Frontal cortex (tissue), 4 donors: ENCODE results near the gene PAPPA. TPM values are rescaled to one million over a fixed set of nuclear protein-coding genes. Genes with fewer than 3 reads are reported as not detected.

ENCODE experiments used
- DNase-seq, 2 donors: peaks; one replicate each; pipeline ENCODE4 v3.0.0; 2012; ENCODE audit warnings: low spot score in 2 of 2
- FAIRE-seq: peaks from 2 replicates; lab custom pipeline; 2012; peaks lifted over from hg19 to GRCh38; lab: Jason Lieb, UNC
- total RNA-seq: library from RNA; depleted of rRNA; stranded (reverse); fragments of >200 nt; gene quantifications from one replicate; pipeline ENCODE4 v1.2.3, GENCODE V29; 2014
- donor health status: control.
- donor health status: control.
- donor health status: control.

The PAPPA gene
- total RNA-seq, 1 donor from 2014 or later: under 0.01 TPM

DNA sequence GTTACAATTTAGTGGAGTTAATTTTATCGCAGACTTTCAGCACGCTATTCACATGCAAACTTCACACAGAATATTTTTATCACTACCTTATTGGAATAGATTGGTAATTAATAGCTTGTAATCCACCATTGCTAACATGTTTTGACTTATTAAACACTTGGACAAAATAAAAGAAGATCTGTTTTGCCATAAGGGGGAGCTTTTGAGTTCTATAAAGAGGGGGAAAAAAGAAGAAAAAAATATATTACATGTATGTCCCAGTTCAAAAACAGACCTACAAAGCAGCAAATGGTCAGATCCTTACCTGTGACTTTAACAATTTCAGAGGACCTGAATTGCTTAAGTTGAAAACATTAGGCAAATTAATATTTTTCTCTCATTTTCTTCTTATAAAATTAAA, 1.2 kb upstream of the PAPPA start:
- DNase-seq (no peak), FAIRE-seq (no peak)

DNA sequence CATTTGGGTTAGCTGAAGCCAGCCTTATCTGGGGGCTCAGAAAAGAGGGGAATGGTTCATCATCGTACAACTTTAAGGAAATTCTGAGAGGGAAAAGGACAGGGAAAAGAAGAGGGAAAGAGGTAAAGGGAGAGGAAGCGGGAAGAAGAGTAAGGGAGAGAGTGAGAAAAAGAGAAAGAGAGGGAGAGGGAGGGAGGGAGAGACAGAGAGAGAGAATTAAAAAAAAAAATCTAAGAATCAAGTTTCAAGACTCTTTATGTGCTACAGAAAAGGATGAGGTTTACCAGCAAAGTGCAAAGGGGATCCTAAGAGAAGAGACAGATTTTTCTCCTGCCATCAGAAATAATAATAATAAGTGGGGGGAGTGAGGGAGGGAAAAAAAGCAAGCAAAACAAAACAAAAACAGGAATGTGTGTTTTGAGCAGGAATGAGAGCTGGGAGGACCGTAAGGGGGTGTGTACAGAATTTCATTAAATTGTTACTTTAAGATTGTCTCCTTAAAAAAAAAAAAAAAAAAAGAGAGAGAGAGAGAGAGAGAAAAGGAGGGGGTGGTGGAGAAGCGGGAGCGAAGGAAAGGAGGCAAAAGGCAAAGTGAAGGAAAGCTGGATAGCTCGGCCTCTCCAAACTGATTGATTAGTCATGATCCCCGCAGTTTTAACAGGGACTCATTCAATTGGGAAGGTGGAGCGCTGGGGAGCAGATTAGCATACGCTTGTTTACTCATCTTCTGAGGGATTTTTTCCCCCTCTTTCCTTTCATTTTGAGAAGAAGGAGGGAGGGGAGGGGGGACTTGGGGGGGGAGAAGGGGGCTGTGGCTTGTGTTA, 438 bp upstream of the PAPPA start:
- DNase-seq: no peak
- no peak for FAIRE-seq

DNA sequence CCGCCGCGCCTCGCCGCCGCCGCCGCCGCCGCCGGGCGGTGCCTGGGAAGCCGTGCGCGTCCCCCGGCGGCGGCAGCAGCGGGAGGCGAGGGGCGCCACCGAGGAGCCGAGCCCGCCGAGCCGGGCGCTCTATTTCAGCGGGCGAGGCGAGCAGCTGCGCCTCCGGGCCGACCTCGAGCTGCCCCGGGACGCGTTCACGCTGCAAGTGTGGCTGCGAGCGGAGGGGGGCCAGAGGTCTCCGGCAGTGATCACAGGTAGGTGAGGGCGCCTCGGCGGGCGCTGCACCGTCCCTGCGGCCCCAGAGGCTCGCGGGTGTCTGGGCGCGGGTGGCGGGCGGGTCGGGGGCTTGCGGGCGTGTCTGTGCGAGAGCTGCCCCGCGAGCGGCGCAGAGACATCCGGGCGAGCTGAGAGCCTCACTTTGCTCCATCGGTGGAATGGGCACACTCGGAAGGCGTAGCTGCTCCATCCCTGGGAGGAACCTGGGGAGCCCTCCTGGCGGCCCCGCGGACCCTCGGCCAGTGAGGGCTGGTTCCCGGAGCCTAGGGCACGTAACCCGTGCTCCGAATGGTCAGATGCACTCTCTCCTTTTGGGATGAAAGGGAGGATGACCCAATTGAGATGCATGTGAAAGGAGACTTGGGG, 864 bp downstream of the PAPPA start:
- DNase-seq (peak in 1 of 2 donors; percentile 40), FAIRE-seq (no peak)

DNA sequence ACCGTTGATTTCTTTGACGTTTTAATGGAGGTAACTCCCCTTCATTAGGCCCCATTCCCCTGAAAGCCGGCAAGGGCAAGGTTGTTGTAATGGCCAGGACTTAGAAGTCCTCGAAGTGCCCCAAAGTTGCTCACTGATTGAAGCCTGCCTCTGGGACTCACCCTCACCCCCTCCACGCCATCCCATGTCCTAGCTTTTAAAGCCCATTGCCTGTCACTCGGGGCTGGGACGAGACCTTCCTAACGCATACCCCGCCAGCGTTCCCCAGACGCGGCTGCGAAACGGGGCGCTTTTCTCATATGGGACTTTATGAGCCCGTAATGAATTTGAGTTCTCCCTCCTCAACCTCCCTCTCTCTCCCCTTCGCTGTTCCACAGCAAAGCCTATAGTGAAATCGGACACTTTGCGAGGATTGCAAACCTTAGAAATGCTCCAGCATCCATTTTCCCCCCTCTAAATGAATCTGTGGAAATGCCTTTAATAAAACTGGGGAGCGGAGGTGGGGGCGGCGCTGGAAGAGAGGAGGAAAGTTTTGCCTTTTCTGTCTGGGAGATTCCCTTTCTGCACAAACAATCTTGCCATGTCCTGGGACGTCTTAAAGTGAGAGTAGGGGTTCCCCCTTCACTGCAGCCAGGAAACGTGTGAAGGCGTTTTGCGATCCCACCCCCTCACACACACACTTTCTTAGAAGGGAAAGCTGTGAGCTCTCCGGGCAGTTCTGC, 1.5 kb downstream of the PAPPA start:
- FAIRE-seq: no peak
- no peak for DNase-seq

DNA sequence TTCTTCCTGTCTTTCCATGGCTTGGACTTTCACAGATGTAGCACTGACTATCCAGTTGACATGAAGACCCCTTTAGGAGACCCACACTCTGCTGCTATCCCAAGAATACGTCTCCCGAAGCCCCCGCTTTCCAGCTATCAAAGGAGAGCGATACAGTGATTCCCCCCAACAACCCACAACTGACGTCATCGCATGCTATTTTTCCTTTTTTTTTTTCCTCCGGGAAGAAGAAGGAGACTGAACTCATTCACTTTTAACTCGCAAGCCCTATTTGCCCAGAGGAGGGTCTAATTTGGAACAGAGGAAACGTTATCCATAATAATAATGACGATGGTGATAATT, 2.1 kb downstream of the PAPPA start:
- DNase-seq (no peak), FAIRE-seq (no peak)

DNA sequence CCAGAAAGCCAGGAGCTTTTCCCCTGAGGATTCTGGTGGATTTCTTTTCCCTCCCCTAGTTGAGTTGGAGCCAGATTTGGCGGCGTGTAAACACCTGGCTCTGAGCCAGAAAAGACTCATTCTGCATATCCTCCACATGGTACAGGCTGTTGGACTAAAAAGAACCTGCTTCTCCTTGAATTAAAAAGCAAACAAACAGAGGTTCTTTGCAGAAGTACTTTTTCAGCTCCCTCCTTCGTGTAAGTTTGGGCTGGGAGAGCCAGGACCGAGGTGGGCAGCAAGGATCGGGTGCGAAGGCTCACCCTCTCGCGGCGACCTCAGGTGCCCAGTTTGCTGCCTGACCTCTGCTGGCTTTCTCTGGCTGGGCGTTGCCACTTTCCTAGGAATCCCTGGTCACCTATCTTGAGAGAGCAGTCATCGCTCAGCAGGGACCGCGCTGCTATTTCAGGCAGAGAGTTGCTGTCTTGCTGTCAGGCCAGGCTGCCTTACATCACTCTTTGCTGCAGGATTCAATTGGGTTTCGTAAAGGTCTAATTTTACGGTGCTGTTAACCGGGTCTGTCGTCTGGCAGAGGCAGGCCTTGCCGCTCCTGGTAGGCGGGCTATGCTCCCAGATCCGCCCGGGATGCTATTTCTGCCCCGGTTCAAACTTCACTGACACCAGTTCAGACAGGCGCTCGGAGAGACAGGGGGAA, 3.2 kb downstream of the PAPPA start:
- no peak for DNase-seq
- FAIRE-seq: no peak

DNA sequence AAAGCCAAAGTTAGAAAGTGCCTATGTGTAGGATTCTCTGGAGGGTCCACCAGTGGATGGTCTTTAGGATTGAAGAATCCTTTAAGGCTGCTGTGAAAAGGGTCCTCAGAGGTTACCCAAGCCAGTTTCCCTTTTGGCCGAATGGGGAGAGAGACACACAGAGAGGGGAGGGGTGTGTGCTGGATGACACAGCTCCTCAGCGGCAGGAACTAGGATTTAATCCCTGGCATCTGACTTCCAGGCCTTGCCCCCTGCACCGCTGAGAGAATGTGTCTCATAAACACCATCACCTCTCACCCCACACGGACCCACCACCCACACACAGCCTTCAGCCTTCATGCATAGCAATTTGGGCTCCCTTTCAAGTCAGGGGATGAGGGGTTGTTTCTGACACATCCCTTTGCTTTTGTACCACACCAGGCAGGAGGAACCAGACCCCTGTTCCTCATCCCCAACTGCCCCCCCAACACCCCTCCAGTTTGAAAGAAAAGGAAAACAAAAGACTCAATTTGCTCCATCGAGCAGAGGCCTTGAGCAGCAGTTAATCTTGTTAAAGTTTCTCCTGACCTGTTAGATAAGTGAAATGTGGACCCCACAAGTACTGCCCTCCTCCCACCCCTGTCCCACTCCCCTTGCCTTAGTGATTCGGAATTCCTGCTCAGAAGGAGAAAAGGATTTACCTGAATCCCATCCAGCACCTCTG, 4.0 kb downstream of the PAPPA start:
- FAIRE-seq: no peak

DNA sequence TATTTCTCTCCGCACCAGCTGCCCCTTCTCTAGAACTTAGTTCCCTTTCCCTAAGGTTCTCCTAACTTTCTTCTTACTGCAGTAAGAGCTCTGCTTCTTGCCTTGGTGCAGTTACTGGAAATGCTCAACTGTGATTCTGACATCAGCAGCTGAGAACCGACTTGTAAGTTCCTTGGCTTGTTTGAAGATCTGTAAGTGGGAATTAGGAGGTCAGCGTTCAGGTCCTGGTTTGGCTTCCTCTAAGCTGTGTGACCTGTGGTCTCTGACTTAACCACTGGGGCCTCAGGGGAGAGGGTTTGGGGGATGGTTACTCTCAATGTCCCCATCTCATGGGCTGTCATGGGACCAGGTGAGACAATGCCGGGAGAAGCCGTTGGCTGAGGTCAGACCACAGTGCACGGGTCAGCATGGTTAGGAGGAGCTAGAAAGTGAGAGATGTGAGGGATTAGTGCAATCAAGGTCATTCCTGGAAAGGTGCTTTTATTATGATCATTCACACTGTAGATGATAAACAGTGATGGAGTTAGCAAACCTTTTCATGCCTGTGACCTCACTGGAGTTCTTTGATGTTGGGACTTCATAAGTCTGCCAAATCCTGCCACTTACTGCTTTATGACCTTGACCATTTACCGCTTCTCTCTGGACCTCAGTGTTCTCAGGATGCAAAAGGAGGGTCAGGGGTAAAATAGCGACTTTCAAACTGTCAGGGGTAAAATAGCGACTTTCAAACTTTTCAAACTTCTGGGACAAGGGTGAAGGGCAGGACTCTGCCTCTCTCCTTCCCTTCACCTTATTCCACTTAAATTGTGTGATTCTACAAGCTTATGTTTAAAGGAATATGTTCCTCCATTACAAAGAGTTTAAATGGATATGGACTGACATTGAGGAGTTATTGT, 7.3 kb downstream of the PAPPA start:
- DNase-seq: no peak
- no peak for FAIRE-seq

More for the DNA sequence above, 4.0 kb downstream of the PAPPA start:
- DNase-seq: no peak

DNA sequence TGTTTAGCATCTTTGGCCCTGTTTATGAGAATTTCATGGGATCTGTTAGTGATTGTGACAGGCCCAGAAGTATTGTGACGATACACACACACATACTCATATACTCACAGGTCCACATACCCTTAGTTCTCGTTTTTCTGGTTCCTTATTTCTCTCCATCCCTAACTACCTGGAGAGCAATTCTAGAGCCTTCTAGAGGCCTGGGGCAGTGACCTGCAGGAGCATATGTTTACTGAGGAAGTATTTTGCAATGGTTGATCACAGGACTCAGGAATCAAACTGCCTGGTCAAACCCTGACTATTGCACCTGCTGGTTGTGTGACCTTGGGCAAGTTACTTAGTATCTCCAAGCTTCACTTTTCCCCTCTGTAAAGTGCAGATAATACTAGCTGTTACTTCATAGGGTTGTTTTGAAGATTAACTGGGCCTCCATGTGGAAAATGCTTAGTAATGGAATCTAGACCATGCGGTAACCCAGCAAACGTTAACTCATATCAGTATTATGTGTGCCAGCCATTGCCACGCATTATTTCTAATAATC, 8.7 kb downstream of the PAPPA start:
- FAIRE-seq: no peak
- no peak for DNase-seq

DNA sequence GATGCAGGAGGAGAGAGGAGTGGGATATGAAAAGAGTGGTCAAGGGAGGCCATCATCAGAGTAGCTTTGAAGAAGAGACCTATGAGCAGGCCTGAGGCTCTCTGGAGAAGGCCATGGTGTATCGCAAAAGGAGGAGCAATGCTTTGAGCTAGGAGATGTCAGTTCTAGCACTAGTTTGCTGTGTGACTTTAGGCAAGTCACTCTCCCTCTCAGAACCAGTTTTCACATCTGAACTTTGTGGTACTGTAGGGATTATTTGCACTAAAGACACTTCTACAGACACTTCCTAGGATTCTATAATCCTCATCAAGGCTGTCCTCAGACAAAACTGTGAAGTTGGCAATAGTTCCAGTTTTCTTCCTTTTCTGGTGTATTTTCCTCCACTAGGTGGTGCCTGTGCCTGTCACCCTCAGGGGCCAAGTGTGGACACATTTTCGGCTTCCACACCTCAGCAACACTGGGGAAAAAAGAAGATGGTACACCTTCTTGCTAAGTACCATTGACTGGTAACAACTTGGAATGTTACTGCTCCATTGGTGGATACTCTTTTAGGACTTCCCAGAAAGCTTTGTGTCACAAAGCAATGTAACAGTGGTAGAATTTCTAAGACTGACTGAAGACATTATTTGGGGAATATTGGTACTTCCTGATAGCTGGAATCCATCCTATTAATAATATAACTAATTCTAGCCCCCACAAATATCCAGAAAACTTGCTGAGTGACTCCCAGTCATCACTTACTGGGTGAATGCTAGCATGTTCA, 9.9 kb downstream of the PAPPA start:
- DNase-seq: no peak

DNA sequence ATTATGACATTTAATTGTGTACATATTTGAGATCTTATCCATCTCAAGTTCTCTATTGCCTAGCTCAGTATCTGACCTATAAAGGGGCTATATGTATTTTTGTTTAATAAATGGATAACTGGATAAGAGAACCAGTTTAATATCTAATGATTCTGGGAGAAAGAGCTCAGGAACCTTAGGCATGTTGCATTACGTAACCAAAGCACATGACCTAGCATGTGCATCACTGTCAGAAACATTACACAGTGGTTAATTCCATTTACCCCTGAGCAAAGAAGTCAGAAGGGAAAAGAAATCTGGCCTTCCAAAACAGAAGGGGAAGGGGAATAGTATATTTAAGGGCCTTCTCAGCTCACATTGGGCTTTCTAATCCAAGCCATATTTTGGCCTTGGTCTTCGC, 12.3 kb downstream of the PAPPA start:
- DNase-seq: no peak
- no peak for FAIRE-seq

More for the DNA sequence above, 9.9 kb downstream of the PAPPA start:
- FAIRE-seq: no peak

DNA sequence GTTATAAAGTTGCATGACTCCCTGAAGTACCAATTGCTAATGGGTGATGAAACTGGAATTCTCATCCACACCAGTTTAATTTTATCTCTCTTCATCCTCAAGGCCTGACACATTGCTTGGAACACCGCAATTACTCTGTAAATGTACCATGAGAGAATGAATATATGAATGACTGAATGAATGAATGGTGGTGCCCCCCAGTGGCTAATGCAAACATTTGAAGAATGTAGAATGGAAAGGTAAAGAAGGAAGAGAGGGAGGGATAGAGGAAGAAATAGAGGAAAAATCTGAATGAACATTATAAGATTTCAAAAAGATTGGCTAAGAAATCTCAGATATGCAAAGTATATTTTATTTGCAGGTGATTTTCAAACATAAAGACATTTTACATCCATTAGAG, 13.1 kb downstream of the PAPPA start:
- DNase-seq (no peak), FAIRE-seq (no peak)

DNA sequence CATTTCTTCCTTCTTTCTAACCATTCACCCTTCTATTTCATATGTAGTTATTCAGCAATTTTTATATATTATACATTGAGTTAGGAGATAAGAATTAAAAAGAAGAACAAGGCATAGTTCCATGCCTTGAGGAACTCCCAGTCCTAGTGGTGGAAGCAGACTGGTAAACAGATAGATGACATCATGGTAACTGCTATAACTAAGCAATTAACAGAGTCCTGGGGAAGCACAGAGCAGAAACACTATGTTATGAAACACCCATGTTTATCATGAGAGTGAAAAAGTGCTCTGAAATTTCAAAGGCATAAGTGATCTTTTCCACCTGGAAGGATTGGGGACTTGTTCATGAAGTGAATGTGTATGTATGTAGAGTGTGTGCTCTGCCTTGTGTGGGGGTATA, 14.6 kb downstream of the PAPPA start:
- FAIRE-seq: no peak

DNA sequence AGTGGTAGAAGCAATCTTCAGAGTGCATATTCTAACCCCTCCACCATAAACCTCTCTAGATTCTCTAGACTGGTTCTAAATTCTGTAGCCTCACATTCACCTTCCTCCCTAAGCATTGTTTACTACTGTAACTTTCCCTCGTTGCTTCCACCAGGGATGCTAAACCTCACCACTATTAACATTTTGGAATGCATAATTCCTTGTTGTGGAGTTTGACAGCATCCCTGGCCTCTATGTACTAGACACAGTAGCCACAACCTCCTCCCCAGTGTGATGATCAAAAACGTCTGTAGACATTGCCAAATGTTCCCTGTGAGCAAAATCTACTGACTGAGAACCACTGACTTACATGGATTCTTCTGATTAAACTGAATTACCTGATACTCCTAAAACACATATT, 18.6 kb downstream of the PAPPA start:
- no peak for FAIRE-seq
- no peak for DNase-seq

More for the DNA sequence above, 14.6 kb downstream of the PAPPA start:
- DNase-seq: no peak

DNA sequence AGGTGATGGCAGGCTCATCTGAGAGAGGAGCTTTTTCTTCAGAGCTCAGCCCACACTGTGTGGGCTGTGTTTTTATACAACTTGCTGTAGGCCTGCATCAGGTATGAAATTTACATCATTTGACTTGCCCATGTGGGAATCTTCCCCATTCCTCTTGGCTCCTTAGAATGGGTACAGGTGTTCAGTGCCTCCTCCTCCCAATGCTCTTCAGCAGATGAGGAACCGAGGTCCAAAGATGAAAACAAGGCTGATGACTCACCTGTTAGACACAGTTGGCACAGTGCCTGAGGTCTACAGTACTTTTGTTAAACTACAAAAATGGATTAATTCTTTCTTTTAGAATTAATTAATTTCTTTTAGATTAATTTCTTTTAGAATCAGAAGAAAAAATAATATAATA, 20.8 kb downstream of the PAPPA start:
- no peak for DNase-seq
- no peak for FAIRE-seq

DNA sequence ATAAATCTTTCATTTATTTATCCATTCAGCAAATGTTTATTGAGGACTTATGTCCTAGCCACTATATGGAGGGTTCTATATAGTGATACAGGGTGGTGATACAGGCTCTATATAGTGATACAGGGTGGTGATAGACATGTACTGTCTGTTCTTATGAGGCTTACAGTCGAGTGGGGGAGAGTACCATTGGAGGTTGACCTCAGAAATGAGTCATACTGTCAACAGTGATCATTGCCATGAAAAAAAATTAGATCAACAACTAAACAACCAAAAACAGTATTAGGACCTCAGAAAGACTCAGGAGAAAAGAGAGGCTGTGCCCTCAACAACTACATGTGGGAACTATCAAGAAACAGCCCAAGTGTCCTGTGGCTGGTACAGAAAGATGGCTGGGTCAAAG, 22.0 kb downstream of the PAPPA start:
- DNase-seq: no peak

DNA sequence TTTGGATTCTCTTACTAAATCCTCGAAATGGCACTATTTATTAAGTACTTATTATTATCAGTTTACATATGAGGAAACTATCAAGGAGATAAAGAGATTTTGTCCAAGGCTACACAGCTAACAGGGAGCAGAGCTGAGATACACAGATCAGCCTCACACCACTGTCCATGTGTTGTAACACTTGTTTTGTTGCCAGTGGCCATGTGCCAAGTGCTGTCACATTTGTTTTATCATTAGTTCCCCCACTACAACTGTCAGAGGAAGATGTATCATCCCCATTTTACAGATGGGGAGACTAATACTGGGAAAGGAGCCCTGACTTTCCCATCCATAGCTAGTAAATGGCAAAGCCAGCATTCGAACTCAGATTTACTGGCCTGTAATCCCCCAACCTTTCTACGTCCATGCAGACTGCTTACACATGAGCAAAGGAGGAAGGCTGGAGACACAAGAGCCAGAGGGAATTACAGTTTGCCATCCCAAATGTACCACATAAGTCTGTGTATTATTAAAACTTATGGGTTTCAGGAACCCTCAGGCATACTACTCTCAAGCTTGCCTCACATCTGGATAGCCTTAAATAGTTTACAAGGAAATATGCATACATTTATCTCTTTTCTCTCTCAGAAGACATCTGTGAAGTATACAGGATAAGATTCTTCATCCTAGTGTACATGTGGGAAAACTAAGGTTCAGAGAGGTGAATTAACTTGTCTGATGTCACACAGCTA, 25.1 kb downstream of the PAPPA start:
- DNase-seq (no peak), FAIRE-seq (no peak)

More for the DNA sequence above, 22.0 kb downstream of the PAPPA start:
- no peak for FAIRE-seq
